ENCODE data around the gene PRF1.

GRCh38 chr10:70618663-70619062, 16.1 kb upstream of the PRF1 start:
- TF ChIP-seq CTCF (IDR thresholded peaks at IDR 0.05 in 4 of 5, conservative IDR thresholded peaks at IDR 0.05 in 1 of 5): no peak
- TF ChIP-seq POLR2A (IDR thresholded peaks at IDR 0.05): no peak

Data from gastrocnemius medialis (tissue), 4 donors.